Measurements from ENCODE around the gene ME3.
"Not testable (repeated sequence)": the region's sequence is repeated elsewhere in the genome, so short reads cannot be mapped to it uniquely, and the experiment has no call there.

The ME3 gene

GRCh38 chr11:86580535-86580934, 91.9 kb downstream of the ME3 start:
- no peak for DNase-seq

DNA sequence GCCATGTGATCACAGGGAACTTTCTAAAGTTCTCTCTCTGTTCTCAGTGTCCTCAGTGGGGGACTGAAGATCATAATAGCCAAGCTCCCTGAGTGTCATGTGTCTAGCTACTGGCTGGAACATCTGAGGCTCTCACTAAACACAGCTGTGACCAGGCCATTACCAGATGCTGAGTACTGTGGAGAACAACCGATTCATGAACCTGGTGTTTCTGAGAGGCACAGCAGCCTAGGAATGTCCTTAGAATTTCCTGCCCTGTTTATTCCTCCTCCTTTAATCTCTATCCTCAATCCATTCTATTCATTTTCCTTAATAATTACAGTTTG, 93.0 kb downstream of the ME3 start:
- no peak for DNase-seq

DNA sequence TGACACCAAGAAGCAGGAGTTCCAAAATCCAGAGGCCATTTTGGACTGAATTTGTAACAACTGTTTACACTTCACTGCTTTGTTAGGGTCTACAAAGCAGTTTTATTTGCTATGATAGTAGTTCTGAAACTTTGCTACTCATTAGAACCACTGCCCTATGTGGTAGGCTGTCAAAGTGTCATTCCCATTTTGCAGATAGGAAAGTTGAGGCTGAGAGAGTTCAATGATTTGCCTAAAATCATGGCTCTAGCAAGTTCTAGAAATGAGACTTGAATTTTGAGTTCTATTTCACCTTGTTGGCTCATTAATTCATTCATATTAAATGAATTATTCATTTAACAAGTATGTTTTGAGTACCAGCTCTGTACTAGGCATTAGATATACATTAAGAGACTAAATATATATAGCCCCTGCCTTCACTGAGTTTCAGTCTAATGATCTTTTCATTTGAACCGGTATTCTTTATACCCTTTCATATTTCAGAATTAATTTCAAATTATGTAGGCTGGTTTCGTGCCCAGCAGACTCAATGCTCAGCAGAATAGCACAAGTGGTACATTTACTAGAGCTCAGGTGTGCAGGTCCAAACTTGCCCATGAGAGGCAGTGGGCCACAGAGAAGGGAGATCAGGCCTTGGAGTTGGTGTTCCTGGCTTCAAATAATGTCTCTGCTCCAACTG, 93.5 kb downstream of the ME3 start:
- DNase-seq, result no peak

GRCh38 chr11:86577644-86578636, 94.5 kb downstream of the ME3 start:
- no peak for DNase-seq

GRCh38 chr11:86576946-86577624, 95.3 kb downstream of the ME3 start:
- no peak for DNase-seq

- no peak for DNase-seq
Observed at GRCh38 chr11:86575927-86576326, 96.5 kb downstream of the ME3 start.

DNA sequence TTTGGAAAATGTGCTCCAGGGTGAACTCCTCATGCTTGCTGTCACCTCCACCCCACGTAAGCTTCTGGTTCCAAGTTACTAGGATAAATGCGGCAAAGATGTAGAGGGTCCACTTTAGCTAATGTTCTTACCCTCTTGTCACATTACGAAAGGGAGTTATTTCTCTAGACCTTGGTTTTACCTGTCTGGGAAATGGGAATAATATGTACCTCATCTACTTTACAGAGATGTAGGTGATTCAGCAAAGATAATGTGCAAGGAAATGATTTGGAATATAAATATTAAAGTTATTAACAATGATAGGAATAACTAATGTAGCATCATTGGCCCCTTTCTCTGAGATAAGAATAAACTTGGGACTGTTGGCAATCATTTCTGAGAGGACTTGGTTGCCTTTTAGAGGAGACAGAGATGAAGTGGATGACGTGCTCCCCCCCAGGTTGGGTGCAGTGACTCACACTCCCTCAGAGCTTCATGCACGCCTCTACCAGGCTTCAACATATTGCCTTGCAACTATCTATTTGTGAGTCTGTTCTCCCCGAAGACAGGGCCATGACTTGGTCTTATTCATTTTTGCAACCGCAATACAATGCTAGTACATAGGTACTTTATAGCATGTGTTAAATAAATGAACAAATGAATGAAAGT, 97.1 kb downstream of the ME3 start:
- no peak for DNase-seq

GRCh38 chr11:86574493-86575207, 97.8 kb downstream of the ME3 start:
- no peak for DNase-seq

DNA sequence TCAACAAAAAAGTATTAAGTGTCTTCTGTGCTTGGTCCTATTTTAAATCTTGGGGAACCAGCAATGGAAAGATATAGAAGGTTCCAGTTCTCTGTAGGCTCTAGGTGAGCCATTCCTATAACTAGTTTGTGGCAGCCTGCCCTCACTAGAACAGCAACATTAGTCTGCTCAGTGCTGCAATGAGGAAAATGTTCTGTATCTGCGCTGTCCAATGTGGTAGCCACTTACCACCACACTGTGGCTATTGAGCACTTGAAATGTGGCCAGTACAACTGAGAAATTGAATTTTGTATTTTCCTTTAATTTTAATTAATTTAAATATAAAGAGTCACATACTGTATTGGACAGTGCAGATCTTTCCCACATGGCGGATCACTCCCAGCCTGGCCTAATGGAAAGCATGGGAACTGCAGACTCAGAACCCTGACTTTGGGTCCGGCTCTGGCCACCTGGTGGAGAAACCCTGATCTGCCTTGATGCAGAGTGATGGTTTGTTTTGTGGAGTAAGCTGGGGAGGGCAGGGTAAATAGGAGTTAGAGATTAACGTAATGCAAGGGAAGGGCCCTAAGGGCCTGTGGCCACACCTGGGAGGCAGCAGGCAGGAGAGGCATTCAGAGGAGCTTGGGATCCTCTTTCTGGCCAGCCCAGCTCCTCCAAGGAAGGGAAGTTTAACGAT, 101.0 kb downstream of the ME3 start:
- DNase-seq, result no peak

- DNase-seq, result no peak
Observed at GRCh38 chr11:86570451-86570850, 102.0 kb downstream of the ME3 start.

DNA sequence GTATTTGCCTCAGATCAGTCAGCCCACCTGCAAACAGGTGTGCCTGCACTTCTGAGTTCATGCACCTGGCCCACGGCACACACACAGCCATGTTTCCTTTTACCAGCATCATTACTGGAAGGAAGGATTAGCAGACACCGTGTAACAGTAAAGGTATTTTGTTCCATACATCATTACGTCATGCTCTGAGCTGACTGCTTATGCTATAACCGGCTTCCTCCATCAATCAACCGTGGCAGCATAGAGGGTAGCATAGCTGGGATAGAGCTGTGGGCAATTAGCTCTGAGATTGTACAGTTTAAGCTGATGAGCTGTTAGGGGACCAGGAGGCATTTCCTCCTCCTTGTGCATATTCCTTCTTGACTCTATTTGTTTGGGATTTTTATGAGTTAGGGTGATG, 102.4 kb downstream of the ME3 start:
- no peak for DNase-seq

GRCh38 chr11:86569109-86569508, 103.3 kb downstream of the ME3 start:
- DNase-seq, result no peak

DNA sequence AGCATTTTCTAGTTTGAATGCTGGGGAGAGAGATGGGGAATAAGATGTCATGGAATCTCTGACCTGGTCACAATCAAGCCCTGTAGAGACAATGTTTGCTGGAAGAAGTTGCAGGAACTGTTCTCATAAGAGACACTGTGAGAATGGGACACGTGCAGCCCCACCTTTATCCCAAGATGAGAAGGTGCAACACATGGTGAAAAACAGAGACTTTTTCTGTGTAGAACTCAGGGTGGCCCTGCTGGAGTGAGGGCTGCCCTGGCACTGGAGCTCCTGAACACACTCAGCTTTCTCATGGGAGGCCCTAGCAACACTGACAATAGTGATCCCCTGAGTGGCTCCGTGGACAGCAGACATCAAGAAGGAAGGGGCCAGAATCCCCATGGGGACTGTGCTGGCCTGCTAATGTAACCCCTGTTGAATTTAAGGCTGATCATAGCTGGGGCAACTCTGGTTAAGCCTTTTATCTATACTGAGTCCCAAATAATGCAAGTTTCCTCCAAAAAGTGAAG, 106.6 kb downstream of the ME3 start:
- DNase-seq, result no peak

GRCh38 chr11:86565388-86565787, 107.0 kb downstream of the ME3 start:
- DNase-seq, result no peak

GRCh38 chr11:86562842-86563241, 109.6 kb downstream of the ME3 start:
- DNase-seq, result not testable (repeated sequence)

GRCh38 chr11:86559311-86559945, 113.0 kb downstream of the ME3 start:
- DNase-seq, result no peak

GRCh38 chr11:86558841-86559240, 113.6 kb downstream of the ME3 start:
- DNase-seq, result no peak

GRCh38 chr11:86558207-86558606, 114.2 kb downstream of the ME3 start:
- no peak for DNase-seq

DNA sequence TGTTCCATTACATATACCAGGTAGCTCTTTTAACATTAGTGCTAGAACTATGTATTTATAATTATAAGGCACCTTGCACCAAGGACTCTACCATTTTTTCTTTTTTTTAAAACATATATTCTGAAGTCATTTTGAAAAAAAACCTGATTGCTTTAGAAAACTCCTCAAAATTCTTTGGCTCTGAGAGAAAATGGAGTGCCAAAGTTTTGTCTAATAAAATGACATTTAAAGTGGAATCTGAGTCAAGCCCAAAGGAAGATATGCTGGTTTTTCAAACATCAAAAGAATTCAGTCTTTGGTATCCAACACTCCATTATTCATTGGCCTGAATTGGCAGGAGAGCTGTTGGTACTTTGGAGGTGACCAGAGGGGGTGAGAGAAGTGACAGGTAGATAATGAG, 116.5 kb downstream of the ME3 start:
- DNase-seq, result no peak

- DNase-seq, result no peak
Observed at GRCh38 chr11:86555401-86555800, 117.0 kb downstream of the ME3 start.

- no peak for DNase-seq
Observed at GRCh38 chr11:86553265-86553664, 119.2 kb downstream of the ME3 start.
